GM18951 (cell line): ENCODE results near the gene SMYD3.

Source experiments
- POLR2A ChIP-seq: IDR thresholded peaks from 4 replicates; pipeline ENCODE4 v1.6.1; 2011; ENCODE audit warnings: mild to moderate bottlenecking; ENCODE audit not compliant: insufficient read length, insufficient read depth; ENCODE audit errors: extremely low read depth
- in situ Hi-C: fragments of 300-500 bp; cut with MboI; formaldehyde crosslinking; loops from one replicate; pipeline ENCODE4 v1.12.0; 2022; ENCODE audit warnings: low sequenced_read_pairs, mixed read lengths, inconsistent platforms; ENCODE audit not compliant: unreplicated experiment

SMYD3 gene

GRCh38 chr1:246527402-246528088 is 20.5 kb upstream of the SMYD3 start:
- in situ Hi-C loops: no loop called here
- peak; percentile 22 for TF ChIP-seq POLR2A

GRCh38 chr1:246526915-246527314 is 19.8 kb upstream of the SMYD3 start:
- in situ Hi-C loops: no loop called here
- TF ChIP-seq POLR2A: no peak

- in situ Hi-C loops: no loop called here
- TF ChIP-seq POLR2A: no peak
These were observed 19.3 kb upstream of the SMYD3 start for GRCh38 chr1:246526380-246526779.

- in situ Hi-C loops: no loop called here
- no peak for TF ChIP-seq POLR2A
These were observed 12.4 kb upstream of the SMYD3 start for GRCh38 chr1:246519514-246519913.

GRCh38 chr1:246518456-246519205 is 11.6 kb upstream of the SMYD3 start:
- no peak for TF ChIP-seq POLR2A
- in situ Hi-C loops: no loop called here

GRCh38 chr1:246517391-246517790 is 10.3 kb upstream of the SMYD3 start:
- no peak for TF ChIP-seq POLR2A
- in situ Hi-C loops: no loop called here

- in situ Hi-C loops: no loop called here
- no peak for TF ChIP-seq POLR2A
These were observed 9.0 kb upstream of the SMYD3 start for GRCh38 chr1:246516126-246516525.

GRCh38 chr1:246515390-246516005 is 8.4 kb upstream of the SMYD3 start:
- TF ChIP-seq POLR2A: no peak
- in situ Hi-C loops: no loop called here

- in situ Hi-C loops: no loop called here
- no peak for TF ChIP-seq POLR2A
These were observed 6.7 kb upstream of the SMYD3 start for GRCh38 chr1:246513619-246514343.

- in situ Hi-C loops: no loop called here
- no peak for TF ChIP-seq POLR2A
These were observed 6.0 kb upstream of the SMYD3 start for GRCh38 chr1:246513041-246513440.

- in situ Hi-C loops: no loop called here
- no peak for TF ChIP-seq POLR2A
These were observed 5.6 kb upstream of the SMYD3 start for GRCh38 chr1:246512635-246513034.

- no peak for TF ChIP-seq POLR2A
- in situ Hi-C loops: no loop called here
These were observed 5.2 kb upstream of the SMYD3 start for GRCh38 chr1:246512230-246512629.

- in situ Hi-C loops: no loop called here
- TF ChIP-seq POLR2A: no peak
These were observed 4.1 kb upstream of the SMYD3 start for GRCh38 chr1:246511203-246511602.
